Fibroblast of skin of abdomen (primary cell): Measurements from ENCODE around the gene MKI67.
A peak's percentile ranks its signal among the peaks of the same experiment; 100 is the strongest.
"Not testable (repeated sequence)": the region's sequence is repeated elsewhere in the genome, so short reads cannot be mapped to it uniquely, and the experiment has no call there.

ENCODE experiments used
- DNase-seq: peaks from one replicate; pipeline ENCODE4 v3.0.0-alpha.2; 2013

The MKI67 gene

GRCh38 chr10:128102480-128103228 is 23.6 kb downstream of the MKI67 start:
- no peak for DNase-seq

- no peak for DNase-seq
These were observed 24.3 kb downstream of the MKI67 start for GRCh38 chr10:128101901-128102300.

- DNase-seq, result no peak
These were observed 26.3 kb downstream of the MKI67 start for GRCh38 chr10:128099901-128100300.

- DNase-seq, result no peak
These were observed 27.6 kb downstream of the MKI67 start for GRCh38 chr10:128098631-128099030.

- DNase-seq, result no peak
These were observed 28.4 kb downstream of the MKI67 start for GRCh38 chr10:128097783-128098182.

- no peak for DNase-seq
These were observed 29.6 kb downstream of the MKI67 start for GRCh38 chr10:128096486-128097199.

GRCh38 chr10:128095753-128096469 is 30.3 kb downstream of the MKI67 start:
- DNase-seq, result no peak

GRCh38 chr10:128095027-128095752 is 31.0 kb downstream of the MKI67 start:
- no peak for DNase-seq

GRCh38 chr10:128094596-128094995 is 31.6 kb downstream of the MKI67 start:
- not testable (repeated sequence) for DNase-seq

- peak; percentile 25 for DNase-seq
These were observed 33.8 kb downstream of the MKI67 start for GRCh38 chr10:128092454-128092853.

- DNase-seq, result no peak
These were observed 34.5 kb downstream of the MKI67 start for GRCh38 chr10:128091636-128092210.

GRCh38 chr10:128087884-128088709 is 38.1 kb downstream of the MKI67 start:
- no peak for DNase-seq

- DNase-seq, result no peak
These were observed 38.9 kb downstream of the MKI67 start for GRCh38 chr10:128087146-128087883.

GRCh38 chr10:128086003-128086863 is 40.0 kb downstream of the MKI67 start:
- no peak for DNase-seq

- DNase-seq, result no peak
These were observed 41.2 kb downstream of the MKI67 start for GRCh38 chr10:128084991-128085390.

- no peak for DNase-seq
These were observed 41.9 kb downstream of the MKI67 start for GRCh38 chr10:128084364-128084763.

- DNase-seq, result no peak
These were observed 42.9 kb downstream of the MKI67 start for GRCh38 chr10:128083191-128083895.

- DNase-seq, result no peak
These were observed 44.5 kb downstream of the MKI67 start for GRCh38 chr10:128081720-128082119.

GRCh38 chr10:128081222-128081621 is 45.0 kb downstream of the MKI67 start:
- no peak for DNase-seq
